ENCODE data around the gene FAM193A.

The FAM193A gene

GRCh38 chr4:2565533-2565932, 29.1 kb downstream of the FAM193A start:
- H3K4me3 ChIP-seq (replicated peaks; ENCODE audit: low read depth, low read length): no peak overlapping the region
- no peak for TF ChIP-seq CTCF (IDR thresholded peaks at IDR 0.05; ENCODE audit: low read depth, low read length, missing control alignments)
- no peak for DNase-seq (ENCODE audit: extremely low read depth, low read depth)

GRCh38 chr4:2570036-2570435, 33.6 kb downstream of the FAM193A start:
- no peak overlapping the region for H3K4me3 ChIP-seq (replicated peaks; ENCODE audit: low read depth, low read length)
- DNase-seq (ENCODE audit: extremely low read depth, low read depth): no peak
- TF ChIP-seq CTCF (IDR thresholded peaks at IDR 0.05; ENCODE audit: low read depth, low read length, missing control alignments): no peak

- H3K4me3 ChIP-seq (replicated peaks; ENCODE audit: low read depth, low read length): no peak overlapping the region
- DNase-seq (ENCODE audit: extremely low read depth, low read depth): no peak
- TF ChIP-seq CTCF (IDR thresholded peaks at IDR 0.05; ENCODE audit: low read depth, low read length, missing control alignments): no peak
Measured at GRCh38 chr4:2570551-2571222, 34.2 kb downstream of the FAM193A start.

- TF ChIP-seq CTCF (IDR thresholded peaks at IDR 0.05; ENCODE audit: low read depth, low read length, missing control alignments): no peak
- no peak for DNase-seq (ENCODE audit: extremely low read depth, low read depth)
- no peak overlapping the region for H3K4me3 ChIP-seq (replicated peaks; ENCODE audit: low read depth, low read length)
Measured at GRCh38 chr4:2572076-2572475, 35.6 kb downstream of the FAM193A start.

GRCh38 chr4:2572866-2573265, 36.4 kb downstream of the FAM193A start:
- DNase-seq (ENCODE audit: extremely low read depth, low read depth): no peak
- no peak for TF ChIP-seq CTCF (IDR thresholded peaks at IDR 0.05; ENCODE audit: low read depth, low read length, missing control alignments)
- H3K4me3 ChIP-seq (replicated peaks; ENCODE audit: low read depth, low read length): no peak overlapping the region

GRCh38 chr4:2574009-2574408, 37.6 kb downstream of the FAM193A start:
- no peak overlapping the region for H3K4me3 ChIP-seq (replicated peaks; ENCODE audit: low read depth, low read length)
- TF ChIP-seq CTCF (IDR thresholded peaks at IDR 0.05; ENCODE audit: low read depth, low read length, missing control alignments): no peak
- DNase-seq (ENCODE audit: extremely low read depth, low read depth): no peak

GRCh38 chr4:2574863-2575262, 38.4 kb downstream of the FAM193A start:
- TF ChIP-seq CTCF (IDR thresholded peaks at IDR 0.05; ENCODE audit: low read depth, low read length, missing control alignments): no peak
- H3K4me3 ChIP-seq (replicated peaks; ENCODE audit: low read depth, low read length): no peak overlapping the region
- no peak for DNase-seq (ENCODE audit: extremely low read depth, low read depth)

All from HFF-Myc (cell line).